ENCODE results near the gene NCKAP5.

NCKAP5 gene

DNA sequence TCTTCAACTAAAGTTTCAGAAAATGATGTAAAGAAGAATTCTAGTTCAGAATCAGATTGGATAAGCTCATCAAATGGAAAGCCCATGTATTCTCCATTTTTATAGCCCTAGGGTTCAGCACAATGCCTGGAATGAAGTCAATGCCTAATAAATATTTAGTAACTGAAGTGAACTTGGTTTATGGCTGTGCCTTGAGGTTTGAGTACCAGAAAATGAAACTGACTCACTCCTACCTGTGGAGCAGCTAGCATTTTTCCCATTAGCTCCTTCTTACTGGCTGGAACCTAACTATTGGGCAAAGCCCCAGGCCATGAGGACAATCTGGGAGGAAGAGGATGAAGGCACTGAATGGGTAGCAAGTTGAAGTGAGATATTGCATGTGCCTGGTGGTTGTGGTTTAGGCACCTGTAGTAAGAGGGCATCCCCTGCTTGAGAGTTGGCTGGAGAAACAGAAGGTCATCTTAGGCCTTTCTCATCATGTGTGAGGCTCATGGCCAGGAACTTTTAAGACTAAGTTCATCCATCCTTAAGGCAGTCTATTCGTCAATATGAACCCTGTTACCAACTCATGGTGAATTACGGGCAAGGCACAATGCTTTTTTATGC, 813.3 kb downstream of the NCKAP5 start:
- H3K4me3 ChIP-seq (ENCODE audit: low read depth, low read length) = no peak overlapping the region
- TF ChIP-seq, protein P1, sequence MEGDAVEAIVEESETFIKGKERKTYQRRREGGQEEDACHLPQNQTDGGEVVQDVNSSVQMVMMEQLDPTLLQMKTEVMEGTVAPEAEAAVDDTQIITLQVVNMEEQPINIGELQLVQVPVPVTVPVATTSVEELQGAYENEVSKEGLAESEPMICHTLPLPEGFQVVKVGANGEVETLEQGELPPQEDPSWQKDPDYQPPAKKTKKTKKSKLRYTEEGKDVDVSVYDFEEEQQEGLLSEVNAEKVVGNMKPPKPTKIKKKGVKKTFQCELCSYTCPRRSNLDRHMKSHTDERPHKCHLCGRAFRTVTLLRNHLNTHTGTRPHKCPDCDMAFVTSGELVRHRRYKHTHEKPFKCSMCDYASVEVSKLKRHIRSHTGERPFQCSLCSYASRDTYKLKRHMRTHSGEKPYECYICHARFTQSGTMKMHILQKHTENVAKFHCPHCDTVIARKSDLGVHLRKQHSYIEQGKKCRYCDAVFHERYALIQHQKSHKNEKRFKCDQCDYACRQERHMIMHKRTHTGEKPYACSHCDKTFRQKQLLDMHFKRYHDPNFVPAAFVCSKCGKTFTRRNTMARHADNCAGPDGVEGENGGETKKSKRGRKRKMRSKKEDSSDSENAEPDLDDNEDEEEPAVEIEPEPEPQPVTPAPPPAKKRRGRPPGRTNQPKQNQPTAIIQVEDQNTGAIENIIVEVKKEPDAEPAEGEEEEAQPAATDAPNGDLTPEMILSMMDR (IDR thresholded peaks at IDR 0.05; ENCODE audit: control insufficient read depth, extremely low read depth, insufficient read depth) = no peak
- no peak for DNase-seq (ENCODE audit: low read depth)

DNA sequence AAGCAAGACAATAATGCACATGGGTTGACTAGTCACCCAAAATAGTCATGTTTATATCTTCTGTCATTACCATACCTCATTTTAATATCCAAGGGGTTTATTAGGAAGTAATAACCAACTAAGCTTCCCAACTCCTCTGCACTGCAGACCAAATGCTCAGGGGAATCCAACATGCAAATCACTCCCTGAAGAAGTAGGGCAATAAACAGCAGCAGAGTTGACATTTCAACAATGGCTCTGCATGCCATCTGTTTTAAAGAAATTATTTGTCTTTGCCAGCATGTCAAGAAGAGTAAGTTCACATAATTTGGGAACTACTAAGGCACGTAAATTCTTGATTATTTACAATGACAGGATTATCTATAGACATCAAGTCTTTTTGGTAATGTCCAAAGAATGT, 813.9 kb downstream of the NCKAP5 start:
- no peak for DNase-seq (ENCODE audit: low read depth)

DNA sequence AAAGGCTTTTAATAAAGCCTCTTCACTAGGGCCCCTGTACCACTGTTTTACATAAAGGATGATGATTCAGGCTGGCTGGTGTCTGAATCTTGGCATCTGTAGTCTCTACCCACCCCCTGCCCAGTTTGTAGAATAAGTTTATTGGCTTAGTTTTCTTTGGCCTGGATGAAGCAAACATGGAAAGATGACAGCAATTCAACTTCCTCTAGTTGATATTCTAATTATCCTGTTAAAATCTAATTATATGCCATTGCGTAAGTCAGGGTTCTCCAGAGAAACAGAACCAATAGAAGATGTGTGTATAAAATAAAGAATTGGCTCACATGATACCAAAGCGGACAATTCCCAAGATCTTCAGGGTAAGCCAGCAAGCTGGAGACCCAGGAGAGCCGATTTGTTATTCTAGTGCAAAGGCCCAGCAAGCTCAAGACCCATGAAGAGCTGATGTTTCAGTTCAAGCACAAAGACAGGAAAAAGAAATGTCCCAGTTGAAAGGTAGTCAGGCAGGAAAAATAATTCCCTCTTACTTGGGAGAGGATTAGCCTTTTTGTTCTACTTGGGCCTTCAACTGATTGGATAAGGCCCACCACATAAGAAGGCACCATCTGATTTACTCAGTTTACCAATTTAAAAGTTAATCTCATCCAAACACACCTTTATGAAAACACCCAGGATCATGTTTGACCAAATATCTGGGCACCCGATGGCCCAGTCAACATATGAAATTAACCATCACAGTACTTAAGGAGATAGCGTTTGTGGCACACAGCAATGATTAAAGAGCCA, 815.6 kb downstream of the NCKAP5 start:
- DNase-seq (ENCODE audit: low read depth) = no peak
- no peak overlapping the region for H3K4me3 ChIP-seq (ENCODE audit: low read depth, low read length)
- TF ChIP-seq, protein P1 (IDR thresholded peaks at IDR 0.05; ENCODE audit: control insufficient read depth, extremely low read depth, insufficient read depth) = no peak

More for the DNA sequence above, 813.9 kb downstream of the NCKAP5 start:
- H3K4me3 ChIP-seq (ENCODE audit: low read depth, low read length) = no peak overlapping the region
- TF ChIP-seq, protein P1 (IDR thresholded peaks at IDR 0.05; ENCODE audit: control insufficient read depth, extremely low read depth, insufficient read depth) = no peak

GRCh38 chr2:132751836-132752235, 816.4 kb downstream of the NCKAP5 start:
- DNase-seq (ENCODE audit: low read depth) = no peak
- H3K4me3 ChIP-seq (ENCODE audit: low read depth, low read length) = no peak overlapping the region
- TF ChIP-seq, protein P1 (IDR thresholded peaks at IDR 0.05; ENCODE audit: control insufficient read depth, extremely low read depth, insufficient read depth) = no peak

DNA sequence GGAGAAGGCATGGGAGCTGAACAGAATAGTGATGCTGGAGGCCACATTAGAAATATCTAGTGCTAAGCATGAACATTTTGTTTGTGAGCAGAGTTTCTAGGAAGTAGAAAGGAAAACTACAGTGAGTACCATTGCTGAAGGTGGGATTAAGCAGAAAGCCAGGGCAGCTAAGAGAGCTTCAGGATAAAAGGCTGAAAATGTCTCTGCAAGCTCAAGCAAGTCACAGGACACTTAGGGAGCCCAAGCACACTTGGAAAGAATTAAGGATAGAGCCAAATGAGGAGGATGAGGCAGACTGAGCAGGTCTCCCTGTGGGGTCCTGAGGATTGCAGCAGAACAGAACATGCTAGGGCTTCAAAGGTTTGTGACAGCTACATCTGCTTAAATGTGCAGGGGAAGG, 817.7 kb downstream of the NCKAP5 start:
- TF ChIP-seq, protein P1 (IDR thresholded peaks at IDR 0.05; ENCODE audit: control insufficient read depth, extremely low read depth, insufficient read depth) = no peak
- no peak for DNase-seq (ENCODE audit: low read depth)
- H3K4me3 ChIP-seq (ENCODE audit: low read depth, low read length) = no peak overlapping the region

DNA sequence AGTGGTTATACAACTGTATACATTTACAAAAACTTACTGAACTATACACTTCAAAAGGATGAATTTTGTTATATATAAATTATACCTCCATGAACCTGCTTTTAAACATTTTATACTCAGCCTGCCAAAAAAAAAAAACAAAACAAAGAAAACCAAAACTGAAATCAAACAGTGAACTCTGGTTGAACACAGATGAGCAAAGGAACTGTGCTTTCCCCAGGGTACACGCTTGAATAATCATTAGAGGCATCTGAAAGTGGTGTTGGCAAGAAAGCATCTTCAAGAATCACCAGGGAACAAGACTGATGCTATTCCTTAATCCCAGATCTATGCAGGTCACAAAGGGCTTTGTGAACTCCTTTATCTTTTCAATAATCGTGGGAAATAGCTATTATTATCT, 821.2 kb downstream of the NCKAP5 start:
- no peak overlapping the region for H3K4me3 ChIP-seq (ENCODE audit: low read depth, low read length)
- no peak for DNase-seq (ENCODE audit: low read depth)
- TF ChIP-seq, protein P1 (IDR thresholded peaks at IDR 0.05; ENCODE audit: control insufficient read depth, extremely low read depth, insufficient read depth) = no peak

Data from LNCaP clone FGC (cell line).